IPS-20b (cell line): ENCODE data around the gene EPB41.
"Not testable (repeated sequence)": the region's sequence is repeated elsewhere in the genome, so short reads cannot be mapped to it uniquely, and the experiment has no call there.

Experiments used
- H3K27ac ChIP-seq: one replicate; pipeline ENCODE4 v1.5.1; 2013; ENCODE audit warnings: low read length
- H3K27me3 ChIP-seq: 2 replicates; pipeline ENCODE4 v1.6.1; 2013; ENCODE audit warnings: mild to moderate bottlenecking, low read length, inconsistent platforms; ENCODE audit not compliant: insufficient read depth
- H3K36me3 ChIP-seq: 2 replicates; pipeline ENCODE4 v1.6.1; 2013; ENCODE audit warnings: low read depth, mild to moderate bottlenecking, inconsistent platforms, low read length, moderate library complexity; ENCODE audit not compliant: insufficient read depth
- H3K4me1 ChIP-seq: 2 replicates; pipeline ENCODE4 v1.6.1; 2013; ENCODE audit warnings: mild to moderate bottlenecking, control low read depth, inconsistent platforms, low read length, moderate library complexity; ENCODE audit not compliant: insufficient read depth
- H3K4me3 ChIP-seq: 2 replicates; pipeline ENCODE4 v1.5.1; 2013; ENCODE audit warnings: mild to moderate bottlenecking, low read length, inconsistent platforms
- H3K9ac ChIP-seq: 2 replicates; pipeline ENCODE4 v1.6.1; 2013; ENCODE audit warnings: low read depth, mild to moderate bottlenecking, inconsistent platforms, low read length, moderate library complexity
- H3K9me3 ChIP-seq: 2 replicates; pipeline ENCODE4 v1.6.1; 2013; ENCODE audit warnings: mild to moderate bottlenecking, low read depth, low read length, inconsistent platforms; ENCODE audit not compliant: insufficient read depth

Gene EPB41

DNA sequence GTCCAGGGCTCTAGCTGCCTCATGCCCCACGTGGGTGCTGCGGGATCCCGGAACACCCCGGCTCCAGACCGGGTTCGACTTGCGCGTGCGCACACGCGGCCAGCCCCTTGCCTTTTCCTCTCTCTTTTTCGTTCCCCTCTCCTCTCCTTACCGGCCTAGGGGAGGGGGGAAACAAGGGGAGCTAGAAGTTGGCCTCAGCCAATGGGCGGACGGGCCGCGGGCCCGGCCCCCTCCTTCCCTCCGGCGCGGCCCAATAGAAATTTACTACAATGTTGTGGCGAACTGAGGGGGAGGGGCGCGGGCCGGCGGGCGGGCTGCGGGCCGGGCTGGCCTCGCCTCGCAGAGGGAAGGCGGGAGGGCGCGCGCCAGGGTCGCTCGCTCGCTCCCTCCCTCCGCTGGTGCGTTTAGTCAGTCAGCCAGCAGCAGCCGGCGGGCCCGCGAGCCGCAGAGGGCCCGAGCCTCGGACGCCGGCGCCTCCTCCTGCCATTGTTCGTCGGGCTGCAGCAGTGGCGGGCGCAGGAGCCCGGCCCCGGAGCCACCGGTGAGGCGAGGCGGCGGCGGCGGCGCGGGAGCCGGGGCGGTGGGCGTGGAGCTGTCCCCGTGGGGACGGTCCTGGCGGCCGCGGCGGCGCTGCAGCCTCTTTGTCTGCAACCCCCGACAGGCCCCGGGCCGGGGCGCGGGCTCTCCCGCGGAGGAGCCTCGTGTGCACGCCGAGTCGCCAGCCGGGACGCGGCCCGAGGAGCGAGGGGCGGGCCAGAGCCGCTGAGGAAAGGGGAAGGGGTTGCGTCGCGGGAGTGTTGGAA, at the start of gene EPB41:
Gene EPB41, plus strand, starts transcription at position 342 of the 803 bp plus-strand sequence. CDS start 72,869 bp downstream, outside the sequence.
- peak within 1 kb of the TSS; percentile 90 for H3K4me3 ChIP-seq
- H3K27ac ChIP-seq, result peak within 1 kb of the TSS; percentile 20
- H3K36me3 ChIP-seq, result no peaks in the 10 kb centered on the region
- peaks cover 6% of the 10 kb centered on the region; the same call in 1 of the 2 replicates for H3K27me3 ChIP-seq
- peak within 1 kb of the TSS; percentile 89 for H3K9ac ChIP-seq
- peaks cover 3% of the 10 kb centered on the region; the same call in 1 of the 2 replicates for H3K4me1 ChIP-seq
- H3K9me3 ChIP-seq, result no peaks in the 10 kb centered on the region

DNA sequence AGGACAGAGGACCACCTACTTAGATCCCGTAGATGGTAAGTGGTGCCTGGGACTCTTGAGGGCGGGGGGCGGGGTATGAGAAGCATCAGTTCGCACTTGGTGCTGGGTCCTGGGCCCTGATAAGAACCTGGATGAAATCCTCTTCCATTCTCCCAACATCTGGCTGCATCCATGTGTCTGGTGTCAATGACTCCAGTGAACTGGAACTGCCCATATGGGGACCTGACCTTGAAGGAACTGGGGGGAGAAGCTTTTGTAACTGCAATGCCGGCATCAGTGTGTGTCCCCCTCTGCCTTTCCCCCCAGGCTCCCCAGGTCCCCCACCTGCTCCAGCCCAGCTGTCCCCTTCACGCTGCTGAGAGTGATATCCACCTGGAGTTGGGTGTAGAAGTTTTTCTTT, 49.7 kb upstream of the EPB41 start:
- Histone ChIP-seq H3K9me3 (no peaks in the 10 kb centered on the region), H3K27me3 (no peaks in the 10 kb centered on the region), H3K4me3 (no peak overlapping the region), H3K9ac (no peak overlapping the region), H3K4me1 (no peaks in the 10 kb centered on the region), H3K36me3 (no peaks in the 10 kb centered on the region), H3K27ac (no peak overlapping the region)

- no peaks in the 10 kb centered on the region for H3K4me1 ChIP-seq
- H3K9me3 ChIP-seq, result no peaks in the 10 kb centered on the region
- H3K9ac ChIP-seq, result no peak overlapping the region
- no peak overlapping the region for H3K4me3 ChIP-seq
- H3K27ac ChIP-seq, result no peak overlapping the region
- no peaks in the 10 kb centered on the region for H3K27me3 ChIP-seq
- H3K36me3 ChIP-seq, result no peaks in the 10 kb centered on the region
These were observed 48.2 kb upstream of the EPB41 start for GRCh38 chr1:28865997-28866650.

DNA sequence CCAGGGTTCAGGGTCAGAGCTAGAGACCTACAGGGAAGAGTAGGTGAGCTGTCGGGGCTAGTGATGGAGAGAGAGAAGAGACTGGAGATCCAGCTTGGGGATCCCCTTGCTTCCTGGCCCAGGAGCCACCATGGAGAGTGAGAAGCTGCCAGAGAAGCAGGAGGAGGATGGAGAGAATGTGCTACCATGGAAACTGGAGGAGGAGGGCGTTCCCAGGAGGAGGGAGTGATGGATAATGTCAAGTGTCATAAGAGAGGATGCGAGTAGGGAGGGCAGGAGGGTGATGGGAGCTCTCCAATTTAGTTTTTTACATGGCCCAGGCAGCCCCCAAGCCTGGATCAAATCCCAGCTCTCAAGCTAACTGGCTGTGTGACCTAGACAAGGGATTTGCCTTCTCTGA, 46.5 kb upstream of the EPB41 start:
- H3K9me3 ChIP-seq, result no peaks in the 10 kb centered on the region
- H3K27ac ChIP-seq, result no peak overlapping the region
- no peak overlapping the region for H3K9ac ChIP-seq
- no peaks in the 10 kb centered on the region for H3K36me3 ChIP-seq
- H3K4me3 ChIP-seq, result no peak overlapping the region
- no peaks in the 10 kb centered on the region for H3K27me3 ChIP-seq
- no peaks in the 10 kb centered on the region for H3K4me1 ChIP-seq

DNA sequence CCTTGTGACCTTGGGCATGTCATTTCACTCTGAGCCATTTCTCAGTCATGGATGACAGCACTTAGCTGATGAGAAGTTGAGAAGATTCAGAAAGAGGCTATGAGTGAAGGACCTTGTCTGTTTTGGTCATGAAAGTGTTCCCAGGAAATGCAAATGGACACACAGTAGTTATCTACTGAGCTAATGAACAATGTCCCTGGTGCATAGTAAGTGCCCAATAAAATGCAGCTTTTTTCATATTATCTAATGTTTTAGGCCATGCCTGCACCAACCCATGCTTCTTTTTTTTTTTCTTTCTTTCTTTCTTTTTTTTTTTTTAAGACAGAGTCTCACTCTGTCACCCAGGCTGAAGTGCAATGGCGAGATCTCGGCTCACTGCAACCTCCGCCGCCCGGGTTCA, 44.4 kb upstream of the EPB41 start:
- Histone ChIP-seq H3K36me3 (no peaks in the 10 kb centered on the region), H3K27ac (no peak overlapping the region), H3K9me3 (no peaks in the 10 kb centered on the region), H3K4me3 (no peak overlapping the region), H3K9ac (no peak overlapping the region), H3K27me3 (no peaks in the 10 kb centered on the region), H3K4me1 (no peaks in the 10 kb centered on the region)

DNA sequence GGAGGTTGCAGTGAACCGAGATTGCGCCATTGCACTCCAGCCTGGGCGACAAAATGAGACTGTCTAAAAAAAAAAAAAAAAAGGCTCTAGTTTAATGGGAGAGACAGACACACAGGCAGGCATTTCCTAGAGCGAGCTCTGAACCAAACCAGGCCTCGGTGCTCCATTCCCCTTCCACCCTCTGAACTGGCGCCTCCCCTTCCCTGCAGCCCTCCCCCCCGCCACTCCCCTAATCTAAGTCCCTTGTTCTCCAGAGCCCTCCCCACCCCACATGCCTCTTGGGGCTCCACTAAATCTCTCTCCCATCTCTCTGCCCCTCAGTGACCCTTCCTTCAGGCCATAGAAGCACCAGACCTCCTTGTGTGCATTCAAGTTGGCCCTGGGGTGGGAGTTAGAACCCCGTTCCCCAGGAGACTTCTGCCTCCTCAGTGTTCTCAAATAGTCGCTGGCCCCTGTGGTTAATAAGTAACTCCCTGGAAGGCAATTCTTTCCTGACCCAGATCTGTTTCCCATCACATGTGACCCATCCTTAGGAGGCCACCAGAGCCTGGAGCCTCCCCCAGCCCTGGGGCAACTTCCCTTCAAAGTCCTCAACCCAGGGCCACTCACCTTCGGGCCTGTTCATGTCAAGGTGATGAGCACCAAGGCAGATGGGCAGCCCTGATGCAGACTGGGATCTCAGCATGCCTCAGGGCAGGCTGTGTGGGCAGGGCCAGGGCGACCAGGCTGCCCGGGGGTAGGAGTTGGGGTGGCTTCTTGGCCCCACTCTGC, 42.6 kb upstream of the EPB41 start:
- no peaks in the 10 kb centered on the region for H3K36me3 ChIP-seq
- no peak overlapping the region for H3K9ac ChIP-seq
- H3K27ac ChIP-seq, result no peak overlapping the region
- H3K4me3 ChIP-seq, result no peak overlapping the region
- H3K9me3 ChIP-seq, result no peaks in the 10 kb centered on the region
- no peaks in the 10 kb centered on the region for H3K4me1 ChIP-seq
- H3K27me3 ChIP-seq, result no peaks in the 10 kb centered on the region

DNA sequence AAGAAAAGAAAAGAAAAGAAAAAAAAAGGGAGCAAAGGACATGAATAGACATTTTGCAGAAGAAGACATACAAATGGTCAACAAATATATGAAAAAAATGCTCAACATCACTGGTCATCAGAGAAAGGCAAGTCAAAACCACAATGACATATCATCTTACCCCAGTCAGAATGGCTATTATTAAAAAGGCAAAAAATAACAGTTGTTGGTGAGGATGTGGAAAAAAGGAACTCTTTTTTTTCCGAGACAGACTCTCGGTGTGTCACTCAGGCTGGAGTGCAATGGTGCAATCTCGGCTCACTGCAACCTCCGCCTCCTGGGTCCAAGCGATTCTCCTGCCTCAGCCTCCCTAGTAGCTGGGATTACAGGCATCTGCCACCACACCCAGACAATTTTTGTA, 39.2 kb upstream of the EPB41 start:
- H3K27ac ChIP-seq, H3K9ac ChIP-seq, H3K36me3 ChIP-seq, H3K9me3 ChIP-seq, H3K4me1 ChIP-seq, H3K27me3 ChIP-seq, H3K4me3 ChIP-seq: not testable (repeated sequence)

GRCh38 chr1:28877132-28877781, 37.1 kb upstream of the EPB41 start:
- no peak overlapping the region for H3K9ac ChIP-seq
- no peak overlapping the region for H3K27ac ChIP-seq
- no peaks in the 10 kb centered on the region for H3K9me3 ChIP-seq
- H3K4me3 ChIP-seq, result no peak overlapping the region
- no peaks in the 10 kb centered on the region for H3K4me1 ChIP-seq
- H3K36me3 ChIP-seq, result no peaks in the 10 kb centered on the region
- H3K27me3 ChIP-seq, result no peaks in the 10 kb centered on the region

GRCh38 chr1:28878796-28879195, 35.6 kb upstream of the EPB41 start:
- H3K9me3 ChIP-seq, result no peaks in the 10 kb centered on the region
- H3K36me3 ChIP-seq, result no peaks in the 10 kb centered on the region
- H3K27me3 ChIP-seq, result no peaks in the 10 kb centered on the region
- no peak overlapping the region for H3K4me3 ChIP-seq
- H3K27ac ChIP-seq, result no peak overlapping the region
- no peak overlapping the region for H3K9ac ChIP-seq
- peaks cover 6% of the 10 kb centered on the region for H3K4me1 ChIP-seq

- no peak overlapping the region for H3K27ac ChIP-seq
- H3K4me1 ChIP-seq, result peaks cover 29% of the 10 kb centered on the region
- peaks cover 13% of the 10 kb centered on the region; the same call in 1 of the 2 replicates for H3K27me3 ChIP-seq
- H3K9me3 ChIP-seq, result no peaks in the 10 kb centered on the region
- no peaks in the 10 kb centered on the region for H3K36me3 ChIP-seq
- H3K4me3 ChIP-seq, result no peak overlapping the region
- H3K9ac ChIP-seq, result no peak overlapping the region
These were observed 32.2 kb upstream of the EPB41 start for GRCh38 chr1:28882009-28882628.

- H3K4me1 ChIP-seq, result peaks cover 29% of the 10 kb centered on the region
- peaks cover 23% of the 10 kb centered on the region for H3K27me3 ChIP-seq
- no peaks in the 10 kb centered on the region for H3K36me3 ChIP-seq
- no peak overlapping the region for H3K27ac ChIP-seq
- no peak overlapping the region for H3K9ac ChIP-seq
- no peaks in the 10 kb centered on the region for H3K9me3 ChIP-seq
- H3K4me3 ChIP-seq, result no peak overlapping the region
These were observed 31.1 kb upstream of the EPB41 start for GRCh38 chr1:28883242-28883616.
